Posterior vena cava (tissue), 2 donors: ENCODE results near the gene STT3B. TPM values are rescaled to one million over a fixed set of nuclear protein-coding genes. Genes with fewer than 3 reads are reported as not detected.
"Not testable (repeated sequence)": the region's sequence is repeated elsewhere in the genome, so short reads cannot be mapped to it uniquely, and the experiment has no call there.

Experiments
- DNase-seq: peaks from one replicate; pipeline ENCODE4 v3.0.0-alpha.2; 2020; ENCODE audit warnings: low spot score
- intact Hi-C, 2 donors: fragments of 100-400 bp; cut with DNase I; formaldehyde crosslinking; loops; one replicate each; pipeline versions ENCODE4 v1.14.1 to v1.14.2; 2022 to 2023
- long read RNA-seq, 2 donors: library from polyadenylated mRNA; unstranded; transcript quantifications; one replicate each; pipeline ENCODE4 v2.0.0, GENCODE V29; 2020 to 2021
- total RNA-seq, 2 donors: library from RNA; stranded (reverse); fragmentation: NEBNext Ultra II Directional; extraction: Animal tissue kit (Norgen Biotek cat#: 25700); gene quantifications; one replicate each; pipeline ENCODE4 v1.2.1, GENCODE V29; 2021
- donor health status: DM: yes; HTN: yes; CAD: no.
- donor health status: DM: yes; HTN: yes; CAD: no.

STT3B gene
- total RNA-seq = 10 to 100 TPM; 82.5 to 84.7 TPM
- long read RNA-seq, donor 1, full-length matches to known transcripts = 20 of 32 reads
- long read RNA-seq, donor 1, partial matches to known transcripts = 7 of 32 reads
- long read RNA-seq, donor 1, other reads (novel, unspliced or antisense) = 5 of 32 reads
- long read RNA-seq, donor 2, partial matches to known transcripts = 3 of 3 reads
- long read RNA-seq, donor 2, other reads (novel, unspliced or antisense) = 0 of 3 reads

GRCh38 chr3:31532587-31533168 is at the start of gene STT3B:
TSS of gene STT3B (plus strand) at chr3:31532925. CDS start at chr3:31532999, 74 bp downstream.
- no peak for DNase-seq
- intact Hi-C loops = no loop called here

GRCh38 chr3:31483776-31484175 is 48.9 kb upstream of the STT3B start:
- DNase-seq = no peak
- intact Hi-C loops = no loop called here

GRCh38 chr3:31485196-31485595 is 47.5 kb upstream of the STT3B start:
- intact Hi-C loops = no loop called here
- DNase-seq = no peak

- intact Hi-C loops = no loop called here
- DNase-seq = no peak
Observed at GRCh38 chr3:31486865-31487533, 45.7 kb upstream of the STT3B start.

GRCh38 chr3:31488475-31489017 is 44.2 kb upstream of the STT3B start:
- no peak for DNase-seq
- intact Hi-C loops = no loop called here

- no peak for DNase-seq
- intact Hi-C loops = no loop called here
Observed at GRCh38 chr3:31490502-31490901, 42.2 kb upstream of the STT3B start.

GRCh38 chr3:31491660-31492059 is 41.1 kb upstream of the STT3B start:
- DNase-seq = no peak
- intact Hi-C loops = no loop called here

- no peak for DNase-seq
- intact Hi-C loops = no loop called here
Observed at GRCh38 chr3:31493149-31493548, 39.6 kb upstream of the STT3B start.

GRCh38 chr3:31495971-31496665 is 36.6 kb upstream of the STT3B start:
- intact Hi-C loops = no loop called here
- no peak for DNase-seq

- intact Hi-C loops = no loop called here
- DNase-seq = no peak
Observed at GRCh38 chr3:31498791-31499190, 33.9 kb upstream of the STT3B start.

- intact Hi-C loops = no loop called here
- DNase-seq = no peak
Observed at GRCh38 chr3:31499281-31499680, 33.4 kb upstream of the STT3B start.

GRCh38 chr3:31502803-31503221 is 29.9 kb upstream of the STT3B start:
- intact Hi-C loops = no loop called here
- DNase-seq = no peak

GRCh38 chr3:31503456-31503855 is 29.3 kb upstream of the STT3B start:
- DNase-seq = no peak
- intact Hi-C loops = no loop called here

- intact Hi-C loops = no loop called here
- no peak for DNase-seq
Observed at GRCh38 chr3:31504230-31504629, 28.5 kb upstream of the STT3B start.

GRCh38 chr3:31505371-31506048 is 27.2 kb upstream of the STT3B start:
- no peak for DNase-seq
- intact Hi-C loops = no loop called here

GRCh38 chr3:31506515-31506914 is 26.2 kb upstream of the STT3B start:
- DNase-seq, intact Hi-C loops: not testable (repeated sequence)

GRCh38 chr3:31508452-31509146 is 24.1 kb upstream of the STT3B start:
- no peak for DNase-seq
- intact Hi-C loops = no loop called here

- intact Hi-C loops = no loop called here
Observed at GRCh38 chr3:31509147-31509728, 23.5 kb upstream of the STT3B start.

GRCh38 chr3:31514570-31514969 is 18.2 kb upstream of the STT3B start:
- intact Hi-C loops = no loop called here
- no peak for DNase-seq

More at GRCh38 chr3:31509147-31509728, 23.5 kb upstream of the STT3B start:
- DNase-seq = no peak
